Esophagus muscularis mucosa (tissue), 3 donors: ENCODE data around the gene SCN3B.

Experiments
- CTCF ChIP-seq, 3 experiments: fragments of 200-600 bp in 2 of 3; fragments of 450-650 bp in 1 of 3; sonication (generic) in 2 of 3; IDR thresholded peaks; one replicate each; pipeline ENCODE4 v1.5.1; 2017 to 2019; ENCODE audit warnings: antibody characterized with exemption in 3 of 3, mild to moderate bottlenecking in 2 of 3, moderate library complexity in 1 of 3
- POLR2AphosphoS5 ChIP-seq, 2 donors: sonication (generic); formaldehyde crosslinking; IDR thresholded peaks; one replicate each; pipeline ENCODE4 v1.6.1; 2017; ENCODE audit warnings: antibody characterized with exemption in 2 of 2

DNA sequence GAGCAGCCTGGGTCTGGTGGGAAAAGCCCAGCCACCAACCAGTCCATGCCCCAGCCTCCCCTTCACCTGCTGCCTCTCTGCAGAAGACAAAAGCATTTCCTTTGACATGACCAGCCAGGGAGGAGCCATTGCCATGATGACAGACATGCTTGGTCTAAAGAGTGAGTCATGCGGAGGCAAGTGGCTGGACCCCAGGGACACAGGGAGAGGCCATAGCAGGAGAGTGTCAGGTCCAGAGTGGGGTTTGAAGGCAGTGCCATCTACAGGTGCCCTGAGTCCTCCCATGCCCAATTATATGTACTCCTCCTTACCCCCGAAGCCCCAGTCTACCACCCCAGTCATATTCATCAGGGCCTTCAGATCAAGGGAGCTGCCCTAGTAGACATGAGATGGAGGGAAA is 67.4 kb downstream of the SCN3B start:
- no peak for TF ChIP-seq CTCF (IDR thresholded peaks at IDR 0.05)
- no peak for TF ChIP-seq POLR2AphosphoS5 (IDR thresholded peaks at IDR 0.05)
